G401.6 (cell line): ENCODE results near the gene UGT3A2.

ENCODE experiments used
- FAIRE-seq: peaks from 2 replicates; lab custom pipeline; 2012; peaks lifted over from hg19 to GRCh38; lab: Jason Lieb, UNC

The UGT3A2 gene

GRCh38 chr5:36066540-36067210 lies at the start of gene UGT3A2:
Gene UGT3A2, minus strand, starts transcription at chr5:36066882. Its CDS starts 93 bp downstream, at chr5:36066789.
- no peak for FAIRE-seq

DNA sequence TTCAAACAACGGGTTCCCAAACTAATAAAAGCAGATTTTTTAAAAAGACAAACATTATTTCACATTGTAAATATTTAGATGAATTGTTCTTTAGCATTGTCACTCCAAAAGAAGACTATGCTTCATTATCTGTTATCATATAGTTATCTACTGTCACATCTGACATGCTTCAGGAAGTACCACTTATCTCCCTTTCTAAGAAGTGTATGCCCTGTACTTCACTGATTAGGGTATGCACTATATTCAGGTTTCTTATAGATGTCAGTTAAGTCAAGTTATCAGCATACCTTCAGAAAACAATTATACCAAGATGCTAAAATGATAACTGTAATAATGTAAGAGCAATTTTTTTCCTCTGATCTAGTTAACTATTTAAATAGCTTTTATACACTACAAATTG lies 44.6 kb upstream of the UGT3A2 start:
- FAIRE-seq = no peak

DNA sequence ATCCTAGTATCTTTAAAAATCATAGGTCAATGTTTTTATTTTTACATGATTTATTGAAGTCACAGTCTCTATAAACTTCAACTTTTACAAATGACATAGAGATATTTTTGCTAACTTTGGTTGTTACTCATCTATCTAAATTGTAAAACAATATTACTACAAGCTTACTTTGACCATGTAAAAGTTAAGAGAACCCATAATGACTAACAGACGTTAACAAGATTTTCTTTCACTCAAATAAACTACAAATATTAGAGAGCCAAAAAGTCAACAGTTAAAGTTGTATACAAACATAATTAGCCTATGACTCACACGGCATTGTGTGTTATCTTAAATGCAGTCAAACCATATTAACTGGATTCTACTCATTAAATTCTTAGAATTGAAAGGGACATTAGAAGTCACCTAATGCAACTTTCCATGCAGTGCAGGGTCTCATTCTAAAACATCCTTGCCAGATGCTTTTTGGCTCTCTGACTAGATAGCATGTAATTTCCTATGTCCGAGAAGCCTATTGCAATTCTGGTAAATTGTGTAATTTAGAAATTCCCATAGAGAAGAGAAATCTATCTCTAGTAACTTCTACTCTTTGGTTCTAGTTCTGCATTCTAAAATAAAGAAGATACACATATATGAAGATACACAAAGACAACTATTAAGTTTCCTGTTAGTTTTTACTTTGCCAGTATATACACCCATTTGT lies 42.2 kb upstream of the UGT3A2 start:
- peak; percentile 75 for FAIRE-seq

DNA sequence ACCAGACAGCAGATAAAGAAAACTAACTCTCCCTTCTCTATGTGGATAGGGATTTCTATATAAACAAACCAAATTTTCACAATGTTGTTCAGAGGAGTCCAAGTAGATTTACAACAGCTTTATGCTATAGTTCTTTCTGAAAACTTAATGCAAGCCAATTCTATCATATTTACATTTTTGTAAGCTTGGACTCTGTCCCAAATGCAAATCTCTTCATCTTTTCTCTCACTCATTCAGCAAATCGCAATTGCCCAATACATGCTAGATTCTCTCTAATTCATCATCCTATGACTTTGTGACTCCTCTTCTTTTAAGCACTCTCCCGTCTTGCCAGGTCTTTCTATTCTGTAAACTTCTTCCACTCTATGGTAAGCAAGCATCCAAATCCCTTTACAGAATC lies 39.1 kb upstream of the UGT3A2 start:
- FAIRE-seq = no peak

DNA sequence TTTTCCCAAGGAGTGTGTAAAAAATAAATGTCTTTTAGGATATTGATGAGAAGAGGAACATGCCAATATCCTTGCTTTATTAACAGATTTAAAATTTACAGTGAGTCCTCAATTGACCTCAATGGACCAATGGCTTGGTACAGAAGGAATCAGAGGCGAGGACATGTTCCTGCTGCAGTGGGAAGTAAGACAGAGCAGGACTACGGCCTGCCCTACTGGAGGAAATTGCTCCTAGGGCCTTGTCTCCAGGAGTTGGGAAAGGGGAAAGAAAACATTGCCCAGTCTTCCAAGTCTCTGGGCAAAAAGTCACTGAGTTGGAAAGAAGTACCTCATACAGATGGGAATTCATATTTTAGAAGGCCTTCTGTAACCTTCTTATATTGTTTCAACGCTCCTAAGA lies 33.1 kb upstream of the UGT3A2 start:
- no peak for FAIRE-seq

DNA sequence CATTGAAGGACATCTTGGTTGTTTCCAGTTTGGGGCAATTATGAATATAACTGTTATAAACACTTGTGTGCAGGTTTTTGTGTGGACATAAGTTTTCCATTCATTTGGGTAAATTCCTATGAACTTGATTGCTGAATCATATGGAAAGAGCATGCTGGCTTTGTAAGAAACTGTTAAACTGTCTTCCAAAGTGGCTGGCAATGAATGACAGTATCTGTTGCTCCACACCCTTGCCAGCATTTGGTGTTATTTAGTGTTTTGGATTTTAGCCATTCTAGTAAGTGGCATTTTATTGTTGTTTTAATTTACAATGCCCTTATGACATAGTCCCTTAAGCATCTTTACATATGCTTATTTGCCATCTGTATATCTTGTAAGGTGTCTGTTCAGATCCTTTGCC lies 29.8 kb upstream of the UGT3A2 start:
- no peak for FAIRE-seq

DNA sequence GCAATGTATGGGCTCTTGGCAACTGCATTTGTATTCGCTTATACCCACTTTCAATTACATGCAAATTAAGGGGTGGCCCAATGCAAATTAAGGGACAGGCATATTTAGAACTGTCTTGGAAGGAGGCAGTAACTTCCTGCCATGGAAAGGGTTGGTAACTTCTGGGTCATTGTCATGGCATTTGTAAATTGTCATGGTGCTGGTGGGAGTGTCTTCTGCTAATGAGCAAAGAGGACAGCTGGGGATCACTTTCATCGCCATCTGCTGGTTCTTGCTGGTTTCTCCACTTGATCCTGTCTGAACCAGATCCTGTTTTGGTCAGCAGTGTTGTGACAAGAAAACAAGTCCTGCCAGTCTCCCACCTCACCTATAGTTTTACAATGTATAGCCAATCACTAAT lies 23.3 kb upstream of the UGT3A2 start:
- FAIRE-seq = no peak

DNA sequence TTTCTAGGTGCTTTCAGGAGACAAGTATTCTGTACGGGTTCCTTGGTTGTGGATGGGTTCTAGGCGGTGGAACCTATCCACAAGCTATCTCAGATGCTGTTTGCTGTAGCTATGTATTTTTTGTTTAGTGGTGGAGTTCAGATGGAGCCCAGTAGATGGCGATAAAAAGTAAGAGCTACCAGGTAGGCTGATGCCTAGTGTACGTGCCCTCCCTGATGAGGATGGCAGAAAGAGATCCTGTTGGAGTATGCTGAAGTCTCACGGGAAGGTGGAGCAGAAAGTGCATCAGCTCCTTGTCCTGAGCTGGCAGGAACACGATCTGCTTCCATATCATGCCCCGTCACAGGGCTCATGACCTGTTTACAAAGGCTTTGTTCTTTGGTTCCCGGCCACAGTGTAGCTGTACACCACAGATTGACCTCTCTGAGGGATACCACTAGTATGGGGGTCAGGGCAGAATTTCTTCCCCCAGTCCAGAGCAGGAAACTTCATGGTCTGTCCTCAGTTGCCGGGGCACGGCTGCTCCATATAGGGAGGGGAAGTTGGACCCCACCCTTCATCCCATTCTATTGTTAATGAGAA lies 12.6 kb upstream of the UGT3A2 start:
- FAIRE-seq = peak; percentile 76

GRCh38 chr5:36078430-36078829 lies 11.7 kb upstream of the UGT3A2 start:
- FAIRE-seq = no peak

DNA sequence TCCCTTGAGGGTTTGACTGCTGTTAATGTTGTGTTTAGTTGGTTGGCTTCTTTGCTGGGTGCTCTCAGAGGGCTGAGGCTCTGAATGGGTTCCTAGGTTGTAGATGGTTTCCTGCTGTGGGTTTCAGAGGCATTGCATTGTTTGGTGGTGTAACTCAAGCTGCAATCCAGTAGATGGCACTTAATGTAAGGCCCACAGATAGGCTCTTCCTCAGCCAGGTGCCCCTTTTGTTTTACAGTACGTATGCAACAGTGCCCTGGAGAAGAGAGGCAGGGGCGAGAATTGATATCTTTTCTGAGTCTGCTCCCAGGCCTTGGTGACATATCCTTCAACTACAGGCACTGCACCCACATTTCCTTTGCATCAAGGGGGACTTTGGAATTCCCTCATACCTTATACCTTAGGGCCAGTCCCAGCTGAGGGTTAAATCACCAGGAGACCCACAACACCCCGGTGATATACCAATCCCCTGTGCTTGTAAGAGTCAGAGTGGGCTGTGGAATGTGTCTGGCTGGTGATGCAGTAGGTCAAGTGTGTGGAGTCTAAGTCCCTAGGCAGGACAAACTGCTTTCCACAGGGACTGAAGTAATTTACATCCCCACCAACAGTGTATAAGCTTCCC lies 7.0 kb upstream of the UGT3A2 start:
- FAIRE-seq = no peak

GRCh38 chr5:36070687-36071571 lies 4.2 kb upstream of the UGT3A2 start:
- no peak for FAIRE-seq

- no peak for FAIRE-seq
Observed at GRCh38 chr5:36068751-36069281, 2.1 kb upstream of the UGT3A2 start.

GRCh38 chr5:36066001-36066539 lies 612 bp downstream of the UGT3A2 start:
- FAIRE-seq = no peak

DNA sequence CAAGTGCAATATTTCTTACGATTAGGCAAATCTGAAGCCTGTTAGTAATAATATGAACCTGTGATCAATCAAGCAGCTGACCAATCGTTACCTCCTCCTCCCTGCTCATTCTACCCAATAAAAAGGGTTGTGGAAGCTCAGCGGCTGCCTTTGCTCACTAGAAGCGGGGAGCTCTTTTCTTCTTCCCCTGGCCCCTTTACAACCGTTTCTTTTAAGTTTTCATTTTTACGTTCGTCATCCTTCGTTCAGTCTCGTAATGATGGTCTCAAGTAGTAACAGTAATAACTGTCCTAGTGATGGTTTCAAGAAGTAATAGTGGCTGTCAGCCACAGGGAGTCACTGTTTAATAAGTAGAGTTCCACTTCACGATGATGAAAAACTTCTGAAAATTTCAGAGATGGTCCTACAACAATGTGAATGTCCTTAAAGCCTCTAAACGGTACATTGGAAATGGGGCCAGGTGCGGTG lies 6.2 kb downstream of the UGT3A2 start:
- no peak for FAIRE-seq

DNA sequence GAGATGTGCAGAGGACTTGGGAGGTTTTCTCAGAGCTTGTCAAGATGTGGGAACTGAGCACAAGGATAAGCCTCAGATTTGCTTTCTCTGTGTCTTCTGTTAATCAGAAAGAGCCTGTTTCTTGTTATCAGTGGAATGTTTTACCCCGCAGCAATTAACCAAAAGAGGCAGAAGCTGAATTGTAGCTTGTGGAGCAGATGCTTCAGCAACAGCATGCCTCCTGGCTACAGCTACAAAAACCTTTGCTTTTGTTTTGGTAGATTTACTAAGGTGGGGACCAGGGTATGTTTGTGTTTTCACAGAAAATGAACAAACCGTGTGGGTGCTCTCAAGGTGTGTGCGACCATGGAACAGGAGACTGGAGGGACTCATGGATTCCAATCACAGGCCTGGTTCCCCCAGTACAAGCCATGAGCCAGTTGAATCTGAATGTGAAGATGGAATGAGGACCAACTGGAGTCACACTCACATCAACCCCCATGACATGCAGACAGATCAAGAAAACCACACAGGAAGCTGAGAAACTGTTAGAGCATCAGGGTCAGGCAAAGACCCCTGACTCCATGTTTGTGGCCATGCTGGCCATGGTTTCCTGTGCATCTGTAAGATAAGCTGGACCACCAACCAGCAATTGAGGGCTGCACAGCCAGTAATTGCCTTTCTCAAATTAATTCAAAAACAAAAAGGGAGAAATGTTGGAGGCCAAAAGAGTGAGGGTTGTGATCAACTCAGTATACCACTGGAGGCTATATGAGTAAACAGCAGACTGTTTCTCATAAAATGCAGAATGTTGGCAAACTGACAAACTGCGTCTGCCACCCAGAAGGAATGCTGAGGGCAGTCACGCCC lies 6.9 kb downstream of the UGT3A2 start:
- no peak for FAIRE-seq

DNA sequence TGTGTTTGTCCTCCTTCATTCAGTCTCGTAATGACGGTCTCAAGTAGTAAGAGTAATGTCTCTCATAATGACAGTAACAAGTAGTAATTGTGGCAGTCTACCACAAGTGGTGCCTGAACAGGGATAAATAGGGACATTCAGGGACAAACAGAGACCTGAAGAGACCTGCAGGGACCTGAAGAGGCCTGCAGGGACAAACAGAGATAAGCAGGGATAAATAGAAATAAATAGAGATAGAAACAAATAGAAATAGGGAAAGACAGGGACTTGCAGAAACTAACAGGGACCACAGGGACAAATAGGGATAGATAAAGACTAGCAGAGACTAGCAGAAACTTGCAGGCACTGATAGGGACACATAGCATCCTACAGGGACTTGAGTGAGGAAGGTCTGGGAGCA lies 7.9 kb downstream of the UGT3A2 start:
- FAIRE-seq = no peak

DNA sequence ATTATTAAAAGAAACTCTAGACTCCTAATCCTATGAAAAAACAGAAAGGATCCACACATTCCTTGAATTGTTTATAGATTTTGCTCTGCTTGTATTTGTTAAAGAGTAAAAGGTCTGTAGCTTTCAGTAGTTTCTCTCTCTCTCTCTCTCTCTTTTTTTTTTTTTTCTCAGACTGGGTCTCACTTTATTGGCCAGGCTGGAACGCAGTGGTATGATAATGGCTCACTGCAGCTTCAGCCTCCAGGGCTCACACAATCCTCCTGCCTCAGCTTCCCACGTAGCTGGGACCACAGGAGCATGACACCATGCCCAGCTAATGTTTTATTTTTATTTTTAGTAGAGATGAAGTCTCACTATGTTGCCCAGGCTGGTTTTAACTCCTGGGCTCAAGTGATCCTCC lies 9.3 kb downstream of the UGT3A2 start:
- no peak for FAIRE-seq

DNA sequence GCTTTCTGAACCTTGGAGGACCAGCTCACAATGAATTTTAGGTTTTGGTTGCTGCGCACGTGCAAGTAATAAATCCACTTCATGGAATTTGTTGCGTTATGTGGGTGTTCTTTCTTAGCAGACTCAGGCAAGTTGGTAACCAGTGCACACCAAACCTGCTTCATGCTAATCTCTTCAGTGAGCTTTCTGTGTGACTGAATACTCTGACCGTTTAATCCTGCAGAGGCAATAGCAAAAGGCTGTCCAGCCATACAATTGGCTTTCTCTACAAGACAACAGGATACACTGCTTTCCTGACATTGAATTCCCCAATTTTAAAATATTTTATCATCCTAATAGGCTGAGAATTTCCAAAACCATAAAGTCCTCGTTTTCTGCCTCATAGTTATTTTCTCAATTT lies 10.3 kb downstream of the UGT3A2 start:
- FAIRE-seq = no peak

- FAIRE-seq = no peak
Observed at GRCh38 chr5:36055984-36056383, 10.7 kb downstream of the UGT3A2 start.

GRCh38 chr5:36054647-36055046 lies 12.0 kb downstream of the UGT3A2 start:
- no peak for FAIRE-seq

DNA sequence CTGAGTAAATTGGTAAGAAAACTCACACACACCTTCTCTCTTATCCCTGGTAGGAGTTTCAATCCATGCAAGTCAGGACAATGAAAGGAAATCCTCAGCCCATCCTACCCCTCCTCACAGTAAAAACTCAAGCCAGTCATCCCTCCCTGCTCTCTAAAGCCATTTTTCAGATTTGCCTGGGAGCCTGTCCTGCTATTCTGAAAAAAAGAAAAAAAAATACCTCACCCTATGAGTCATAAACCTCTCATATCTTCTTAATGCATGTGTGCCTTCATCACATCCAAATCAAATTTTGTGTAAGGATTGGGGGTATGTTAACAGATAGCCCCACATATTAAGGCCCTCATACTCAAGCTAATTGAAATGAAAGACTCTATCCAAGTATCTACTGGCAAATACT lies 14.1 kb downstream of the UGT3A2 start:
- FAIRE-seq = no peak
